H4 (cell line): ENCODE results near the gene TTC8. TPM values are rescaled to one million over a fixed set of nuclear protein-coding genes. Genes with fewer than 3 reads are reported as not detected.
A peak's percentile ranks its signal among the peaks of the same experiment; 100 is the strongest.

ENCODE experiments used
- DNase-seq: peaks from one replicate; pipeline ENCODE4 v3.0.0-alpha.2; 2015; ENCODE audit warnings: low spot score
- total RNA-seq: library from RNA; depleted of rRNA; stranded (reverse); fragments of >200 nt; shearing (Covaris generic); gene quantifications from 2 replicates; pipeline ENCODE4 v1.2.3, GENCODE V29; 2014; rRNA removed

TTC8 gene
- total RNA-seq, 1 experiment from 2014 or later, result 27.8 TPM

GRCh38 chr14:88868558-88869159 lies 44.2 kb downstream of the TTC8 start:
- peak; percentile 7 for DNase-seq

GRCh38 chr14:88870777-88871176 lies 46.3 kb downstream of the TTC8 start:
- DNase-seq, result no peak

- DNase-seq, result no peak
These were observed 47.0 kb downstream of the TTC8 start for GRCh38 chr14:88871429-88871828.

GRCh38 chr14:88872976-88873375 lies 48.5 kb downstream of the TTC8 start:
- no peak for DNase-seq

- DNase-seq, result no peak
These were observed 52.7 kb downstream of the TTC8 start for GRCh38 chr14:88877192-88877591.

- DNase-seq, result peak; percentile 75
These were observed 54.6 kb downstream of the TTC8 start for GRCh38 chr14:88879022-88879421.

- no peak for DNase-seq
These were observed 57.8 kb downstream of the TTC8 start for GRCh38 chr14:88882236-88882635.

GRCh38 chr14:88895116-88895515 lies 70.7 kb downstream of the TTC8 start:
- DNase-seq, result peak; percentile 61

- no peak for DNase-seq
These were observed 76.7 kb downstream of the TTC8 start for GRCh38 chr14:88901189-88901588.

- DNase-seq, result no peak
These were observed 77.5 kb downstream of the TTC8 start for GRCh38 chr14:88901991-88902390.

GRCh38 chr14:88902850-88903249 lies 78.4 kb downstream of the TTC8 start:
- DNase-seq, result no peak

- DNase-seq, result no peak
These were observed 79.8 kb downstream of the TTC8 start for GRCh38 chr14:88904206-88904647.

- DNase-seq, result peak; percentile 10
These were observed 80.4 kb downstream of the TTC8 start for GRCh38 chr14:88904864-88905263.

GRCh38 chr14:88908216-88908615 lies 83.8 kb downstream of the TTC8 start:
- no peak for DNase-seq

GRCh38 chr14:88910386-88910785 lies 85.9 kb downstream of the TTC8 start:
- peak; percentile 7 for DNase-seq

GRCh38 chr14:88911809-88912208 lies 87.4 kb downstream of the TTC8 start:
- DNase-seq, result no peak

GRCh38 chr14:88914956-88915355 lies 90.5 kb downstream of the TTC8 start:
- no peak for DNase-seq

- no peak for DNase-seq
These were observed 95.1 kb downstream of the TTC8 start for GRCh38 chr14:88919502-88919901.

Other genes with a start within 250 kb of the TTC8 start
- 0.43 and 0.58 TPM in 2 replicates for gene EML5, start 31.7 kb upstream of the TTC8 start, total RNA-seq